Upper lobe of left lung (tissue), 6 donors: ENCODE data around the gene KCNH3. TPM values are rescaled to one million over a fixed set of nuclear protein-coding genes. Genes with fewer than 3 reads are reported as not detected.

Experiments
- ATAC-seq, 2 donors: fragments of 200-7000 bp; cut with Tn5 transposase; one replicate each; pipeline ENCODE4 v1.9.1; 2022; ENCODE audit warnings: mild to moderate bottlenecking in 2 of 2, moderate library complexity in 2 of 2; ENCODE audit not compliant: low FRiP score in 2 of 2
- DNase-seq, 2 donors: peaks; one replicate each; pipeline ENCODE4 v3.0.0-alpha.2; 2019 to 2020
- H3K27ac ChIP-seq, 4 donors: fragments of 200-600 bp; sonication (generic); one replicate each; pipeline ENCODE4 v1.5.1; 2016 to 2019
- H3K27me3 ChIP-seq, 4 donors: fragments of 200-600 bp; sonication (generic); one replicate each; pipeline ENCODE4 v1.5.1; 2017 to 2019
- H3K36me3 ChIP-seq, 4 donors: fragments of 200-600 bp; sonication (generic); one replicate each; pipeline ENCODE4 v1.5.1; 2016 to 2019
- H3K4me1 ChIP-seq, 4 donors: fragments of 200-600 bp; sonication (generic); one replicate each; pipeline ENCODE4 v1.5.1; 2018 to 2019
- H3K4me3 ChIP-seq, 4 donors: fragments of 200-600 bp; sonication (generic); one replicate each; pipeline ENCODE4 v1.5.1; 2017 to 2019; ENCODE audit warnings: mild to moderate bottlenecking in 2 of 4, moderate library complexity in 1 of 4
- H3K9me3 ChIP-seq, 4 donors: fragments of 200-600 bp; sonication (generic); one replicate each; pipeline ENCODE4 v1.5.1; 2018 to 2019
- EP300 ChIP-seq, 4 donors: sonication (generic); formaldehyde crosslinking; IDR thresholded peaks; one replicate each; pipeline ENCODE4 v1.5.1; 2017; ENCODE audit warnings: antibody characterized with exemption in 4 of 4, control low read depth in 2 of 4
- POLR2A ChIP-seq, 4 donors: fragments of 450-650 bp; IDR thresholded peaks; one replicate each; pipeline ENCODE4 v1.5.1; 2016 to 2017; ENCODE audit warnings: antibody characterized with exemption in 4 of 4, mild to moderate bottlenecking in 2 of 4
- POLR2AphosphoS5 ChIP-seq, 2 donors: sonication (generic); formaldehyde crosslinking; IDR thresholded peaks; one replicate each; pipeline ENCODE4 v1.5.1; 2017; ENCODE audit warnings: antibody characterized with exemption in 2 of 2
- WGBS, 2 donors: methylation state at CpG; one replicate each; pipeline ENCODE4 v1.1.5; 2017 to 2018; 5-methylcytosine and 5-hydroxymethylcytosine counted together
- total RNA-seq, 6 donors: library from RNA; depleted of rRNA in 4 of 6; stranded (reverse); fragments of >200 nt in 4 of 6; gene quantifications; one replicate each; pipeline versions ENCODE4 v1.1.0 to v1.2.1, GENCODE V29; 2016 to 2021
- TF ChIP-seq, protein P1 (sequence below), 6 experiments: fragments of 450-650 bp in 4 of 6; fragments of 200-600 bp in 2 of 6; sonication (generic) in 2 of 6; IDR thresholded peaks; one replicate each; pipeline ENCODE4 v1.5.1; 2016 to 2019; ENCODE audit warnings: antibody characterized with exemption in 6 of 6
- donor health status: DM: no; HTN: no; CAD: no; lungs with moderate emphysema.
- donor health status: DM: no; HTN: yes; CAD: no; lungs with severe emphysema.

The KCNH3 gene
- total RNA-seq, 6 donors from 2014 or later = 0.37 to 19.9 (median 2.5) TPM

DNA sequence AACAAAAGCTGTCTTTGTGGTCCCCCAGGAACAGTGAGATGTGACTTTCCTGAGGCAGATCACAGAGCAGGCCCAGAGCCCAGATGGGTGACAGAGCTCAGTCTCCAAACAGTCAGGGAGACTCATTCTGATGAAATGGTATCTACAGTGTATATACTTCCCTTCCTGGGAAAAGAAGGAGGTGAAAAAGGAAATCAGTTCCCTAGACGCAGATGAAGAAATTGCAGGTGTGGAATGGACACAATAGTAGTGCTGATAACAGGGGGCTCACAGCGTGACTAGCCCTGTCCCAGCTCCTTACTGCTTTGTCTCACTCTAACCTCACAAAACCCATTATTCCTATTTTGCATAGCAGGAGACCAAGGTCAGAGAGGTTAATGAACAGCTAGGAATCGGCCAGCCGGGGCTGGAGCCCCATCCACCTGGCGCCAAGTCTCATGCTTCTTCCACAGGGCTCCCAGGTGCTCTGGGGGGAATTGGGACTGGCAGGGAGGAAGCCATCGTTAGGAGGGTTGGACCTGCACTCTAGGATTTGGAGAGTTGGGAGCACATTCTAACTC lies 11.9 kb downstream of the KCNH3 start:
- Histone ChIP-seq H3K27ac (no peak overlapping the region), H3K9me3 (no peaks in the 10 kb centered on the region), H3K4me1 (peaks cover 12 to 15% (median 13%) of the 10 kb centered on the region in 4 donors), H3K4me3 (no peak overlapping the region), H3K36me3 (peaks cover 0 to 4% (median under 1%) of the 10 kb centered on the region in 4 donors), H3K27me3 (peaks cover 0 to 17% (median 10%) of the 10 kb centered on the region in 4 donors)
- ATAC-seq = no peak
- no peak for TF ChIP-seq POLR2AphosphoS5 (IDR thresholded peaks at IDR 0.05)
- no peak for DNase-seq
- 84 to 85% methylated on average over 6 of the region's 6 CpGs for WGBS, 2 donors

DNA sequence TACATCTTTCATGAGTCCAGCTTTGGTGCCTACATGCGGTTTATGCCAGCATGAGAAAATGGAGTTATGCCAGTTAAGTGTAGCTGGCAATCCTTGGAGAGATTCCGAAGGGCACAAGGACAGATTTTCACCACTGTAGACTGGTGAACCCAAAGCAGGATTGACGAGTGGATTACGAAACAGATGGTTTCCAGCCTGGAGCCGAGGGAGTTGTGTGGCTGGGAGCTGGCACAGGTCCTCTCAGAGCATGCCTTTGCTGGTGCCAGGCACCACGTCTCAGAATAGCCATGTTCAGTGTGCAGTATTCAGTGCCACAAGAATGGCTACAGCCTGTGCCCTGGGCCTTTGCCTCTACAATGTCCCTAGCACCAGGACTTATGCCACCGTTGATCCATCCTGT lies 13.2 kb downstream of the KCNH3 start:
- Histone ChIP-seq H3K27me3 (peaks cover 0 to 17% (median 10%) of the 10 kb centered on the region in 4 donors), H3K36me3 (peaks cover 0 to 14% (median 6%) of the 10 kb centered on the region in 4 donors), H3K9me3 (no peaks in the 10 kb centered on the region), H3K4me3 (no peak overlapping the region), H3K4me1 (peaks cover 12 to 15% (median 13%) of the 10 kb centered on the region in 4 donors), H3K27ac (no peak overlapping the region)
- DNase-seq = no peak
- WGBS, 2 donors = 35 to 51% methylated on average over 4 to 7 of the region's 7 CpGs
- no peak for ATAC-seq
- no peak for TF ChIP-seq EP300 (IDR thresholded peaks at IDR 0.05)
- no peak for TF ChIP-seq POLR2AphosphoS5 (IDR thresholded peaks at IDR 0.05)
- TF ChIP-seq, protein P1, sequence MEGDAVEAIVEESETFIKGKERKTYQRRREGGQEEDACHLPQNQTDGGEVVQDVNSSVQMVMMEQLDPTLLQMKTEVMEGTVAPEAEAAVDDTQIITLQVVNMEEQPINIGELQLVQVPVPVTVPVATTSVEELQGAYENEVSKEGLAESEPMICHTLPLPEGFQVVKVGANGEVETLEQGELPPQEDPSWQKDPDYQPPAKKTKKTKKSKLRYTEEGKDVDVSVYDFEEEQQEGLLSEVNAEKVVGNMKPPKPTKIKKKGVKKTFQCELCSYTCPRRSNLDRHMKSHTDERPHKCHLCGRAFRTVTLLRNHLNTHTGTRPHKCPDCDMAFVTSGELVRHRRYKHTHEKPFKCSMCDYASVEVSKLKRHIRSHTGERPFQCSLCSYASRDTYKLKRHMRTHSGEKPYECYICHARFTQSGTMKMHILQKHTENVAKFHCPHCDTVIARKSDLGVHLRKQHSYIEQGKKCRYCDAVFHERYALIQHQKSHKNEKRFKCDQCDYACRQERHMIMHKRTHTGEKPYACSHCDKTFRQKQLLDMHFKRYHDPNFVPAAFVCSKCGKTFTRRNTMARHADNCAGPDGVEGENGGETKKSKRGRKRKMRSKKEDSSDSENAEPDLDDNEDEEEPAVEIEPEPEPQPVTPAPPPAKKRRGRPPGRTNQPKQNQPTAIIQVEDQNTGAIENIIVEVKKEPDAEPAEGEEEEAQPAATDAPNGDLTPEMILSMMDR (IDR thresholded peaks at IDR 0.05) = no peak
- TF ChIP-seq POLR2A (IDR thresholded peaks at IDR 0.05) = no peak

DNA sequence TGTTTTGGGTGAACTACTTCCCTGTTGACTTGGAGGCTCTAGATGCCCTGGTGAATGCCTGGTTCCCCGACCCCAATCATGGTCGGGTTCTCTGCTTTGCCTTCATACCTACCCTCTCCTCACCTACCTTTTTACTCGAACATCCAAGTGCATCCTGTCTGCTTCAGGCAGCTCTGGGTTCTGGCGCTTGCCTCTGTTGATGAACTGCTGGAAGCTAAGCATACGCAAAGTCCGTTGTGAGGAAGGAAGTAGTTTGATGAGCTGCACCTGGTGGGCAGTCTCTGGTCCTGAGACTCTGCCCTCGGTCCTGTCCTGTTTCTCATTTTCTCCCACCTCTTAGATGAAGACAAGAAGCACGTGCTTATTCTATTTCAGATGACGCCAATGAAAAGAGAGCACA lies 13.6 kb downstream of the KCNH3 start:
- H3K9me3 ChIP-seq = no peaks in the 10 kb centered on the region
- no peak overlapping the region for H3K27ac ChIP-seq
- H3K4me1 ChIP-seq = peaks cover 12 to 15% (median 13%) of the 10 kb centered on the region in 4 donors
- ATAC-seq = no peak
- no peak for TF ChIP-seq EP300 (IDR thresholded peaks at IDR 0.05)
- TF ChIP-seq POLR2A (IDR thresholded peaks at IDR 0.05) = no peak
- no peak for TF ChIP-seq POLR2AphosphoS5 (IDR thresholded peaks at IDR 0.05)
- TF ChIP-seq, protein P1 (IDR thresholded peaks at IDR 0.05) = no peak
- peaks cover 0 to 18% (median 8%) of the 10 kb centered on the region in 4 donors for H3K36me3 ChIP-seq
- 42 to 59% methylated on average over 9 of the region's 9 CpGs for WGBS, 2 donors
- H3K27me3 ChIP-seq = peaks cover 0 to 17% (median 10%) of the 10 kb centered on the region in 4 donors
- no peak for DNase-seq
- H3K4me3 ChIP-seq = no peak overlapping the region

DNA sequence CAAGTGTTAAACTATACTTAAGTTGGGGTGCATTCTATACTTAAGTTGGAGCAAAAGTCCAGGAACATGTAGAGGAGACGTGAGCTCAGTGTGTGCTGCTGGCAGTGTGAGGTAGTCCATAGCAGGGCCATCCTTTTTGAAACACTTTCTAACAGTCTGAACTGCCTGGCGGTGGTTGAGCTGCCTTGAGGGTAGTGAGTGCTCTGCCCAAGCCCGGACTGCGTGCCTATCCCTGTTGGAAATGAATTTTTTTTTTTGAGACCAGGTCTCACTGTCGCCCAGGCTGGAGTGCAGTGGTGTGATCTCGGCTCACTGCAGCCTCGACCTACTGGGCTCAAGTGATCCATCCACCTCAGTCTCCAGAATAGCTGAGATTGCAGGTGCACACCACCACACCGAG lies 14.1 kb downstream of the KCNH3 start:
- WGBS, 2 donors = 82 to 85% methylated on average over 8 of the region's 8 CpGs
- DNase-seq (no peak), ATAC-seq (no peak)
- Histone ChIP-seq H3K4me1 (peaks cover 12 to 15% (median 13%) of the 10 kb centered on the region in 4 donors), H3K36me3 (peaks cover under 1 to 23% (median 12%) of the 10 kb centered on the region in 4 donors), H3K27ac (no peak overlapping the region), H3K27me3 (peaks cover 0 to 17% (median 10%) of the 10 kb centered on the region in 4 donors), H3K4me3 (no peak overlapping the region), H3K9me3 (no peaks in the 10 kb centered on the region)
- TF ChIP-seq POLR2A (IDR thresholded peaks at IDR 0.05) (no peak), POLR2AphosphoS5 (IDR thresholded peaks at IDR 0.05) (no peak), EP300 (IDR thresholded peaks at IDR 0.05) (no peak)
- TF ChIP-seq, protein P1 (IDR thresholded peaks at IDR 0.05) = no peak

DNA sequence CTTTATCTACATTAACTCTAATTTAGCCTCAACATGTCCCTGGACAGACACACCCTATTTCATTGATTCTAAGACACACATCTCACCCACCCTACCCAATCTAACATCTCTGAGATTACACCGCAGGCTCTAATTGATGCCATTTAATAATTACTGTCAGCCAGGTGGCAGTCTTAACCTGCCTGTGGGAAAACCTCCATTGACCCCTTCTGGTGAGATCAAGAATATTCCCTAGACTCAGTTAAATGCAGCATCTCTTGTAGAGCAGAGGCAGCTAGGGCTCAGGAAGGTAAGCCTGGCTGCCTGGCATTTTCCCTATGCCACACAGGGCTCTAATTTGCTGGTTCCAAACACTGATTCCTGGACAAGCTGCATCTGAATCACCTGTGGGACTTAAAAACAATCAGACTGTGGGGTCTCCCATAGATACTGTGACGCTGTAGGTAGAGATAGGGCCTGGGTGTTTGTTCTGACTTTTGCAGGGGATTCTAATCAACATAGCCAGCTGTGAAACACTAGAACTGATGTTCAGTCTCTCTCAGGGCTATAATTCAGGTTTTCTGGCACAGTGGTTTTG lies 14.8 kb downstream of the KCNH3 start:
- DNase-seq = no peak
- H3K4me3 ChIP-seq = no peak overlapping the region
- H3K36me3 ChIP-seq = peaks cover 7 to 30% (median 19%) of the 10 kb centered on the region in 4 donors
- peaks cover 0 to 15% (median 7%) of the 10 kb centered on the region in 4 donors for H3K27me3 ChIP-seq
- no peak for ATAC-seq
- H3K27ac ChIP-seq = no peak overlapping the region
- TF ChIP-seq POLR2A (IDR thresholded peaks at IDR 0.05) = no peak
- TF ChIP-seq, protein P1 (IDR thresholded peaks at IDR 0.05) = peak in 3 of 6 experiments; percentile 30 to 49 (median 39)
- no peak for TF ChIP-seq POLR2AphosphoS5 (IDR thresholded peaks at IDR 0.05)
- no peak for TF ChIP-seq EP300 (IDR thresholded peaks at IDR 0.05)
- no peaks in the 10 kb centered on the region for H3K9me3 ChIP-seq
- 33 to 66% methylated on average over 1 to 2 of the region's 2 CpGs for WGBS, 2 donors
- peaks cover 8 to 12% (median 9%) of the 10 kb centered on the region in 4 donors for H3K4me1 ChIP-seq
